H1 (cell line): Measurements from ENCODE around the gene NSF.
"Not testable (repeated sequence)": the region's sequence is repeated elsewhere in the genome, so short reads cannot be mapped to it uniquely, and the experiment has no call there.

Source experiments
- CEBPB ChIP-seq: IDR thresholded peaks from 2 replicates; pipeline ENCODE4 v1.6.1; 2012; ENCODE audit warnings: low read depth, low read length
- CTCF ChIP-seq, 3 experiments: IDR thresholded peaks; 1 replicate in 2 of 3; 2 replicates in 1 of 3; pipeline versions ENCODE4 v1.5.1 to v1.6.1; 2011; ENCODE audit warnings: low read length in 3 of 3, mild to moderate bottlenecking in 3 of 3, inconsistent platforms in 2 of 3, low read depth in 1 of 3, moderate library complexity in 1 of 3; ENCODE audit not compliant: insufficient read depth in 1 of 3; ENCODE audit errors: control extremely low read depth in 1 of 3
- MAFK ChIP-seq: IDR thresholded peaks from 2 replicates; pipeline ENCODE4 v1.6.1; 2012; ENCODE audit warnings: low read depth, mild to moderate bottlenecking, improper control_type of control experiment, low read length
- TAF1 ChIP-seq: IDR thresholded peaks from 2 replicates; pipeline ENCODE4 v1.6.1; 2011; ENCODE audit warnings: mild to moderate bottlenecking, low read depth, low read length
- TEAD4 ChIP-seq: IDR thresholded peaks from 2 replicates; pipeline ENCODE4 v1.6.1; 2012; ENCODE audit warnings: low read depth, low read length, inconsistent platforms, mixed read lengths
- YY1 ChIP-seq: IDR thresholded peaks from 2 replicates; pipeline ENCODE4 v1.6.1; 2011; ENCODE audit warnings: low read depth, mild to moderate bottlenecking, low read length

- TF ChIP-seq TAF1; CEBPB; YY1; CTCF (IDR thresholded peaks at IDR 0.05; ENCODE audit: control extremely low read depth in 1 of 3, insufficient read depth in 1 of 3, low read depth in 1 of 3, low read length in 3 of 3); MAFK; TEAD4: not testable (repeated sequence)
Measured at GRCh38 chr17:46670789-46671188, 80.3 kb downstream of the NSF start.
